Natural killer cell (primary cell): ENCODE data around the gene SASH1. TPM values are rescaled to one million over a fixed set of nuclear protein-coding genes. Genes with fewer than 3 reads are reported as not detected.

Source experiments
- ATAC-seq, 3 donors: fragments of 150-1000 bp in 2 of 3; fragments of 200-7000 bp in 1 of 3; cut with Tn5 transposase; 1 replicate in 1 of 3; 2 replicates in 2 of 3; pipeline ENCODE4 v1.10.0; 2021; ENCODE audit warnings: mild to moderate bottlenecking in 2 of 3, moderate library complexity in 2 of 3
- DNase-seq, 2 donors: peaks; one replicate each; pipeline versions ENCODE4 v3.0.0 to v3.0.0-alpha.2; 2013 to 2021; ENCODE audit warnings: mixed read lengths in 1 of 2
- H3K27ac ChIP-seq: one replicate; pipeline ENCODE4 v1.5.1; 2013; ENCODE audit warnings: mild to moderate bottlenecking, low read length
- H3K27me3 ChIP-seq: one replicate; pipeline ENCODE4 v1.6.1; 2013; ENCODE audit warnings: low read length; ENCODE audit not compliant: control insufficient read depth, insufficient read depth
- H3K36me3 ChIP-seq: one replicate; pipeline ENCODE4 v1.6.1; 2013; ENCODE audit warnings: low read length; ENCODE audit not compliant: control insufficient read depth, insufficient read depth
- H3K4me1 ChIP-seq: one replicate; pipeline ENCODE4 v1.6.1; 2013; ENCODE audit warnings: low read length; ENCODE audit not compliant: control insufficient read depth, insufficient read depth
- H3K4me3 ChIP-seq: one replicate; pipeline ENCODE4 v1.5.1; 2013; ENCODE audit warnings: low read length
- H3K9me3 ChIP-seq: one replicate; pipeline ENCODE4 v1.6.1; 2013; ENCODE audit warnings: low read length; ENCODE audit not compliant: control insufficient read depth, insufficient read depth
- H3K27ac Mint-ChIP-seq, 2 donors: one replicate each; pipeline ENCODE4 v1.8.0; 2022; ENCODE audit warnings: mild to moderate bottlenecking in 2 of 2, mixed read lengths in 2 of 2, moderate library complexity in 1 of 2
- H3K27me3 Mint-ChIP-seq, 2 donors: one replicate each; pipeline ENCODE4 v1.8.0; 2022; ENCODE audit warnings: low read depth in 2 of 2, mixed read lengths in 2 of 2
- H3K36me3 Mint-ChIP-seq: one replicate; pipeline ENCODE4 v1.8.0; 2022; ENCODE audit warnings: mixed read lengths
- H3K4me1 Mint-ChIP-seq, 2 donors: one replicate each; pipeline ENCODE4 v1.8.0; 2022; ENCODE audit warnings: mixed read lengths in 2 of 2
- H3K4me3 Mint-ChIP-seq: one replicate; pipeline ENCODE4 v1.8.0; 2022; ENCODE audit warnings: mild to moderate bottlenecking, moderate library complexity, mixed read lengths
- H3K9me3 Mint-ChIP-seq, 2 donors: one replicate each; pipeline ENCODE4 v1.8.0; 2022; ENCODE audit warnings: mixed read lengths in 2 of 2
- CTCF ChIP-seq: fragments of 200-600 bp; IDR thresholded peaks from one replicate; pipeline ENCODE4 v1.8.0; 2022; ENCODE audit warnings: antibody characterized with exemption
- WGBS: methylation state at CpG from one replicate; pipeline ENCODE4 v1.1.7; 2013; ENCODE audit warnings: missing lambda C conversion rate; ENCODE audit not compliant: insufficient coverage; 5-methylcytosine and 5-hydroxymethylcytosine counted together
- intact Hi-C: fragments of 100-400 bp; cut with micrococcal nuclease; formaldehyde crosslinking; loops from one replicate; pipeline ENCODE4 v1.14.2; 2022
- total RNA-seq, 4 donors: library from RNA; stranded (reverse); fragments of 120-200 nt in 1 of 4; gene quantifications; one replicate each; pipeline versions ENCODE4 v1.2.3 to v1.2.4, GENCODE V29; 2013 to 2022

Gene SASH1
- total RNA-seq, 3 donors from 2014 or later (not counting 1 experiment from before 2014, with no cell fraction given), result 0.63 to 6.2 (median 2.7) TPM

DNA sequence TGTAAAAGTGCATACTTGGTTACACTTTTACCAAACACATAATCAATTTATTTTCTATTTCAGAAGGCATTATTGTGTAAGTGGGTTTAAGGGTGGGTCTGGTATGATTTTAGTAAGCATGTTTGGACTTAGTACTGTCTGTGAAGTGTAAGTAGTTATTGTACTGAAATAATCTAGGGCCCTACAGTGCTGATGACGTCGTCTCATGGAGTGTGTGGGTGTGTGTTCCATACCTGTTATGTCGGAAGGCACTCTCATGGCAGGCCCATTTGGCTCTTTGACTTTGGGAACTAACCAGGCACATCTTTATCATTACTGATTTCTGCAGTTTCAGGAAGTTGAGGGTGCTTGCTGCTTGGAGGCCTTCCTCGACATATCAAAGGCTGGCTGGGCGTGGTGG lies 155.1 kb downstream of the SASH1 start:
- intact Hi-C loops, result no loop called here
- ATAC-seq (no peak), DNase-seq (no peak)
- Mint-ChIP-seq H3K36me3 (no peaks in the 10 kb centered on the region), H3K4me1 (no peaks in the 10 kb centered on the region), H3K27ac (no peak overlapping the region), H3K4me3 (no peak overlapping the region), H3K27me3 (peaks cover 13 to 31% of the 10 kb centered on the region in 2 donors), H3K9me3 (no peaks in the 10 kb centered on the region)
- Histone ChIP-seq H3K27me3 (peaks cover 6% of the 10 kb centered on the region), H3K36me3 (no peaks in the 10 kb centered on the region), H3K4me3 (no peak overlapping the region), H3K9me3 (no peaks in the 10 kb centered on the region), H3K4me1 (no peaks in the 10 kb centered on the region), H3K27ac (no peak overlapping the region)
- 83% methylated on average over 5 of the region's 5 CpGs for WGBS
- no peak for TF ChIP-seq CTCF

- Histone ChIP-seq H3K9me3 (no peaks in the 10 kb centered on the region), H3K36me3 (no peaks in the 10 kb centered on the region), H3K4me3 (no peak overlapping the region), H3K27ac (no peak overlapping the region), H3K4me1 (no peaks in the 10 kb centered on the region), H3K27me3 (no peaks in the 10 kb centered on the region)
- 79% methylated on average over 2 of the region's 2 CpGs for WGBS
- Mint-ChIP-seq H3K4me3 (no peak overlapping the region), H3K27me3 (peaks cover 16 to 34% of the 10 kb centered on the region in 2 donors), H3K36me3 (no peaks in the 10 kb centered on the region), H3K4me1 (no peaks in the 10 kb centered on the region), H3K27ac (no peak overlapping the region), H3K9me3 (no peaks in the 10 kb centered on the region)
- intact Hi-C loops, result no loop called here
- no peak for TF ChIP-seq CTCF
- ATAC-seq (no peak), DNase-seq (no peak)
Observed at GRCh38 chr6:148500402-148500801, 157.8 kb downstream of the SASH1 start.

DNA sequence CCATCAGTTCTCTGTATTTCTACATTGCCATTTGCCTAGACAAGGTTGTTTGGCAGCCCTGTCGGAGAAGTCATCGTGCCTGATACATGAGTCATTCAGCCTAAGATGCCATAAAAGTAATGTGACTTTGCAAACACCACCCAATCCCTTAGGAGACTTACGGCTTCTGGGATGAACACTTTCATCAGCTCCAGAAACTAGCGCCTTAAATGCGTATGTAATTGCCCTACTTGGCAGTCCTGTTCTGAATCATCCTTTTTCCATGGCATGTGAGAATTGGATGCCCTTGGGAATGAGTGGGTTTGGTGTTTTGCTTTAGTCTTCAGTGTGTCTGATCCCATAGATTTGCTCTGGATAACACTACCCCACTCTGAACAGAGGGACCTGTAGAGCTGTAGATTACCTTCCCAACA lies 158.5 kb downstream of the SASH1 start:
- no peak overlapping the region for H3K4me3 Mint-ChIP-seq
- H3K9me3 ChIP-seq, result no peaks in the 10 kb centered on the region
- H3K27me3 Mint-ChIP-seq, result peaks cover 16 to 34% of the 10 kb centered on the region in 2 donors
- no peak overlapping the region for H3K4me3 ChIP-seq
- H3K27ac ChIP-seq, result no peak overlapping the region
- no peak overlapping the region for H3K27ac Mint-ChIP-seq
- no peak for DNase-seq
- 96% methylated on average over 5 of the region's 5 CpGs for WGBS
- no peaks in the 10 kb centered on the region for H3K27me3 ChIP-seq
- no peaks in the 10 kb centered on the region for H3K36me3 Mint-ChIP-seq
- no peak for TF ChIP-seq CTCF
- no peaks in the 10 kb centered on the region for H3K4me1 ChIP-seq
- no peaks in the 10 kb centered on the region for H3K4me1 Mint-ChIP-seq
- ATAC-seq, result no peak
- H3K9me3 Mint-ChIP-seq, result no peaks in the 10 kb centered on the region
- intact Hi-C loops, result no loop called here
- no peaks in the 10 kb centered on the region for H3K36me3 ChIP-seq

- ATAC-seq, result no peak
- no peaks in the 10 kb centered on the region for H3K27me3 ChIP-seq
- no peaks in the 10 kb centered on the region for H3K4me1 Mint-ChIP-seq
- no peaks in the 10 kb centered on the region for H3K36me3 ChIP-seq
- H3K36me3 Mint-ChIP-seq, result no peaks in the 10 kb centered on the region
- no peak overlapping the region for H3K27ac ChIP-seq
- 86% methylated on average over 8 of the region's 8 CpGs for WGBS
- no peak overlapping the region for H3K27ac Mint-ChIP-seq
- no peaks in the 10 kb centered on the region for H3K9me3 ChIP-seq
- H3K4me3 ChIP-seq, result no peak overlapping the region
- peaks cover 19 to 42% of the 10 kb centered on the region in 2 donors for H3K27me3 Mint-ChIP-seq
- intact Hi-C loops, result no loop called here
- TF ChIP-seq CTCF, result no peak
- H3K4me1 ChIP-seq, result no peaks in the 10 kb centered on the region
- H3K9me3 Mint-ChIP-seq, result no peaks in the 10 kb centered on the region
- DNase-seq, result no peak
- no peak overlapping the region for H3K4me3 Mint-ChIP-seq
Observed at GRCh38 chr6:148502083-148502772, 159.6 kb downstream of the SASH1 start.
